Measurements from ENCODE around the gene CCDC175.

Gene CCDC175

GRCh38 chr14:59500732-59501131, 75.9 kb downstream of the CCDC175 start:
- TF ChIP-seq CTCF (IDR thresholded peaks at IDR 0.05), result no peak

- no peak for TF ChIP-seq CTCF (IDR thresholded peaks at IDR 0.05)
These were observed 84.2 kb downstream of the CCDC175 start for GRCh38 chr14:59492384-59492783.

GRCh38 chr14:59490756-59491155, 85.9 kb downstream of the CCDC175 start:
- no peak for TF ChIP-seq CTCF (IDR thresholded peaks at IDR 0.05)

- no peak for TF ChIP-seq CTCF (IDR thresholded peaks at IDR 0.05)
These were observed 91.9 kb downstream of the CCDC175 start for GRCh38 chr14:59484639-59485175.

- peak; percentile 71 for TF ChIP-seq CTCF (IDR thresholded peaks at IDR 0.05)
These were observed 92.6 kb downstream of the CCDC175 start, which contains the start of the genes JKAMP and L3HYPDH for GRCh38 chr14:59483819-59484638. Gene JKAMP (plus strand): TSS chr14:59484517. CDS start chr14:59484590, 73 bp downstream. Gene L3HYPDH (minus strand): TSS chr14:59484408. CDS start chr14:59484316, 92 bp downstream.

- no peak for TF ChIP-seq CTCF (IDR thresholded peaks at IDR 0.05)
These were observed 93.2 kb downstream of the CCDC175 start for GRCh38 chr14:59483363-59483762.

GRCh38 chr14:59482541-59483331, 93.9 kb downstream of the CCDC175 start:
- TF ChIP-seq CTCF (IDR thresholded peaks at IDR 0.05), result no peak
